ENCODE results near the gene SPIB.

- TF ChIP-seq, protein P1, sequence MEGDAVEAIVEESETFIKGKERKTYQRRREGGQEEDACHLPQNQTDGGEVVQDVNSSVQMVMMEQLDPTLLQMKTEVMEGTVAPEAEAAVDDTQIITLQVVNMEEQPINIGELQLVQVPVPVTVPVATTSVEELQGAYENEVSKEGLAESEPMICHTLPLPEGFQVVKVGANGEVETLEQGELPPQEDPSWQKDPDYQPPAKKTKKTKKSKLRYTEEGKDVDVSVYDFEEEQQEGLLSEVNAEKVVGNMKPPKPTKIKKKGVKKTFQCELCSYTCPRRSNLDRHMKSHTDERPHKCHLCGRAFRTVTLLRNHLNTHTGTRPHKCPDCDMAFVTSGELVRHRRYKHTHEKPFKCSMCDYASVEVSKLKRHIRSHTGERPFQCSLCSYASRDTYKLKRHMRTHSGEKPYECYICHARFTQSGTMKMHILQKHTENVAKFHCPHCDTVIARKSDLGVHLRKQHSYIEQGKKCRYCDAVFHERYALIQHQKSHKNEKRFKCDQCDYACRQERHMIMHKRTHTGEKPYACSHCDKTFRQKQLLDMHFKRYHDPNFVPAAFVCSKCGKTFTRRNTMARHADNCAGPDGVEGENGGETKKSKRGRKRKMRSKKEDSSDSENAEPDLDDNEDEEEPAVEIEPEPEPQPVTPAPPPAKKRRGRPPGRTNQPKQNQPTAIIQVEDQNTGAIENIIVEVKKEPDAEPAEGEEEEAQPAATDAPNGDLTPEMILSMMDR (IDR thresholded peaks at IDR 0.05), result no peak
- TF ChIP-seq POLR2A (IDR thresholded peaks at IDR 0.05), result no peak
Observed at GRCh38 chr19:50455992-50456391, 37.3 kb downstream of the SPIB start.

Measured in heart left ventricle (tissue), 13 donors.